ENCODE measurements around the gene GPATCH2L. TPM values are rescaled to one million over a fixed set of nuclear protein-coding genes. Genes with fewer than 3 reads are reported as not detected.

GPATCH2L gene
- total and polyA plus RNA-seq, 2 experiments from 2014 or later, result 19.6 to 94.4 TPM

DNA sequence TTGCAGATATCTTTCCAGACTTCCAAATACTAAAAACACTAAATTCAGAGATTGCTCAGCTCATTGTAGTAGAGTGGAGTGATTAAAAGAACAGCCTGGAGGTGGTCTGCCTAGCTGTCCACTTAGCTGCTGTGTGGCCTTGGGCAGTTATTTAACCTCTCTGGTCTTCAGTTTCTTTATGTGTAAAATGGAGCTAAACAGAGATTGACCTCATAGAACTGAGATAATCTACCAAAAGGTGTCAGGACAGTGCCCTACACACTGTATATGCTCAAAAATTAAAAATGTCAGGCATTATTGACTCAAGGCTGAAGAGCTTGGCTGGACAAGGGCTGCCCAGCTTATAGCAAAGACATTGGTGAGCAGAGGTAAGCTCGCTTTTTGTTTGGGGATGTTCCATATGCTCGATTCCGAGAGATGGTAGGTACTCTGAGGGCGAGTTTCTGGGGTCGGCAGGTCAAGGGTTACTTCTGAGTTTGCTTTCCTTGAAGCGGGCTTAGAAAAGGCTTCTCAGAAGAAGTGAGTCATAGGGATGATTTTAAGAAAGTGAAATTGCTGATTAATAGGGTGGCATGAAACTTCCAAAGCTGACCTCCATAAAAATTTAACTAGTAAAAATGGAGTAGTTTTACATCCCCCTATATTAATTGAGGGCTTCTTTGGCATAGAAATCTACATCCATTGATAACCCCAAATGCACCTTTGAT, 107.5 kb downstream of the GPATCH2L start:
- Mint-ChIP-seq H3K27me3 (ENCODE audit: insufficient read depth, low read depth, poor library complexity) (peaks cover 8% of the 10 kb centered on the region), H3K4me1 (peaks cover 12% of the 10 kb centered on the region), H3K9me3 (no peaks in the 10 kb centered on the region; the same call in 2 of the 3 replicates), H3K4me3 (no peak overlapping the region), H3K36me3 (ENCODE audit: low read depth) (no peaks in the 10 kb centered on the region), H3K27ac (no peak overlapping the region)
- H2AFZ ChIP-seq, result no peak overlapping the region
- no peaks in the 10 kb centered on the region for H3K27me3 ChIP-seq (ENCODE audit: insufficient read depth)
- H3K9me2 ChIP-seq (ENCODE audit: insufficient read depth), result peaks cover 2% of the 10 kb centered on the region; the same call in 1 of the 2 replicates
- no peaks in the 10 kb centered on the region for H3K79me2 ChIP-seq (replicated peaks; ENCODE audit: insufficient read depth)
- H3F3A ChIP-seq (replicated peaks; ENCODE audit: low read depth), result no peaks in the 10 kb centered on the region
- H3K27ac ChIP-seq (ENCODE audit: low read depth), result no peak overlapping the region
- no peak overlapping the region for H3K4me2 ChIP-seq
- H3K4me3 ChIP-seq, result no peak overlapping the region
- peaks cover 13% of the 10 kb centered on the region for H3K4me1 ChIP-seq (ENCODE audit: insufficient read depth)
- DNase-seq (ENCODE audit: low spot score) (no peak), ATAC-seq (no peak)
- H3K36me3 ChIP-seq (ENCODE audit: insufficient read depth), result no peaks in the 10 kb centered on the region
- no peak for TF ChIP-seq NANOG (IDR thresholded peaks at IDR 0.05; ENCODE audit: borderline replicate concordance)
- TF ChIP-seq, protein P1, sequence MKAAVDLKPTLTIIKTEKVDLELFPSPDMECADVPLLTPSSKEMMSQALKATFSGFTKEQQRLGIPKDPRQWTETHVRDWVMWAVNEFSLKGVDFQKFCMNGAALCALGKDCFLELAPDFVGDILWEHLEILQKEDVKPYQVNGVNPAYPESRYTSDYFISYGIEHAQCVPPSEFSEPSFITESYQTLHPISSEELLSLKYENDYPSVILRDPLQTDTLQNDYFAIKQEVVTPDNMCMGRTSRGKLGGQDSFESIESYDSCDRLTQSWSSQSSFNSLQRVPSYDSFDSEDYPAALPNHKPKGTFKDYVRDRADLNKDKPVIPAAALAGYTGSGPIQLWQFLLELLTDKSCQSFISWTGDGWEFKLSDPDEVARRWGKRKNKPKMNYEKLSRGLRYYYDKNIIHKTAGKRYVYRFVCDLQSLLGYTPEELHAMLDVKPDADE (IDR thresholded peaks at IDR 0.05), result no peak
- no peak for TF ChIP-seq JUNB (IDR thresholded peaks at IDR 0.05; ENCODE audit: unreplicated experiment)
- TF ChIP-seq CREB1 (CRISPR knock-in tag; IDR thresholded peaks at IDR 0.05; ENCODE audit: low read depth), result no peak
- TF ChIP-seq, protein P2, sequence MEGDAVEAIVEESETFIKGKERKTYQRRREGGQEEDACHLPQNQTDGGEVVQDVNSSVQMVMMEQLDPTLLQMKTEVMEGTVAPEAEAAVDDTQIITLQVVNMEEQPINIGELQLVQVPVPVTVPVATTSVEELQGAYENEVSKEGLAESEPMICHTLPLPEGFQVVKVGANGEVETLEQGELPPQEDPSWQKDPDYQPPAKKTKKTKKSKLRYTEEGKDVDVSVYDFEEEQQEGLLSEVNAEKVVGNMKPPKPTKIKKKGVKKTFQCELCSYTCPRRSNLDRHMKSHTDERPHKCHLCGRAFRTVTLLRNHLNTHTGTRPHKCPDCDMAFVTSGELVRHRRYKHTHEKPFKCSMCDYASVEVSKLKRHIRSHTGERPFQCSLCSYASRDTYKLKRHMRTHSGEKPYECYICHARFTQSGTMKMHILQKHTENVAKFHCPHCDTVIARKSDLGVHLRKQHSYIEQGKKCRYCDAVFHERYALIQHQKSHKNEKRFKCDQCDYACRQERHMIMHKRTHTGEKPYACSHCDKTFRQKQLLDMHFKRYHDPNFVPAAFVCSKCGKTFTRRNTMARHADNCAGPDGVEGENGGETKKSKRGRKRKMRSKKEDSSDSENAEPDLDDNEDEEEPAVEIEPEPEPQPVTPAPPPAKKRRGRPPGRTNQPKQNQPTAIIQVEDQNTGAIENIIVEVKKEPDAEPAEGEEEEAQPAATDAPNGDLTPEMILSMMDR (conservative IDR thresholded peaks at IDR 0.05; ENCODE audit: low read depth in 2 of 2), result no peak
- TF ChIP-seq, protein P3, sequence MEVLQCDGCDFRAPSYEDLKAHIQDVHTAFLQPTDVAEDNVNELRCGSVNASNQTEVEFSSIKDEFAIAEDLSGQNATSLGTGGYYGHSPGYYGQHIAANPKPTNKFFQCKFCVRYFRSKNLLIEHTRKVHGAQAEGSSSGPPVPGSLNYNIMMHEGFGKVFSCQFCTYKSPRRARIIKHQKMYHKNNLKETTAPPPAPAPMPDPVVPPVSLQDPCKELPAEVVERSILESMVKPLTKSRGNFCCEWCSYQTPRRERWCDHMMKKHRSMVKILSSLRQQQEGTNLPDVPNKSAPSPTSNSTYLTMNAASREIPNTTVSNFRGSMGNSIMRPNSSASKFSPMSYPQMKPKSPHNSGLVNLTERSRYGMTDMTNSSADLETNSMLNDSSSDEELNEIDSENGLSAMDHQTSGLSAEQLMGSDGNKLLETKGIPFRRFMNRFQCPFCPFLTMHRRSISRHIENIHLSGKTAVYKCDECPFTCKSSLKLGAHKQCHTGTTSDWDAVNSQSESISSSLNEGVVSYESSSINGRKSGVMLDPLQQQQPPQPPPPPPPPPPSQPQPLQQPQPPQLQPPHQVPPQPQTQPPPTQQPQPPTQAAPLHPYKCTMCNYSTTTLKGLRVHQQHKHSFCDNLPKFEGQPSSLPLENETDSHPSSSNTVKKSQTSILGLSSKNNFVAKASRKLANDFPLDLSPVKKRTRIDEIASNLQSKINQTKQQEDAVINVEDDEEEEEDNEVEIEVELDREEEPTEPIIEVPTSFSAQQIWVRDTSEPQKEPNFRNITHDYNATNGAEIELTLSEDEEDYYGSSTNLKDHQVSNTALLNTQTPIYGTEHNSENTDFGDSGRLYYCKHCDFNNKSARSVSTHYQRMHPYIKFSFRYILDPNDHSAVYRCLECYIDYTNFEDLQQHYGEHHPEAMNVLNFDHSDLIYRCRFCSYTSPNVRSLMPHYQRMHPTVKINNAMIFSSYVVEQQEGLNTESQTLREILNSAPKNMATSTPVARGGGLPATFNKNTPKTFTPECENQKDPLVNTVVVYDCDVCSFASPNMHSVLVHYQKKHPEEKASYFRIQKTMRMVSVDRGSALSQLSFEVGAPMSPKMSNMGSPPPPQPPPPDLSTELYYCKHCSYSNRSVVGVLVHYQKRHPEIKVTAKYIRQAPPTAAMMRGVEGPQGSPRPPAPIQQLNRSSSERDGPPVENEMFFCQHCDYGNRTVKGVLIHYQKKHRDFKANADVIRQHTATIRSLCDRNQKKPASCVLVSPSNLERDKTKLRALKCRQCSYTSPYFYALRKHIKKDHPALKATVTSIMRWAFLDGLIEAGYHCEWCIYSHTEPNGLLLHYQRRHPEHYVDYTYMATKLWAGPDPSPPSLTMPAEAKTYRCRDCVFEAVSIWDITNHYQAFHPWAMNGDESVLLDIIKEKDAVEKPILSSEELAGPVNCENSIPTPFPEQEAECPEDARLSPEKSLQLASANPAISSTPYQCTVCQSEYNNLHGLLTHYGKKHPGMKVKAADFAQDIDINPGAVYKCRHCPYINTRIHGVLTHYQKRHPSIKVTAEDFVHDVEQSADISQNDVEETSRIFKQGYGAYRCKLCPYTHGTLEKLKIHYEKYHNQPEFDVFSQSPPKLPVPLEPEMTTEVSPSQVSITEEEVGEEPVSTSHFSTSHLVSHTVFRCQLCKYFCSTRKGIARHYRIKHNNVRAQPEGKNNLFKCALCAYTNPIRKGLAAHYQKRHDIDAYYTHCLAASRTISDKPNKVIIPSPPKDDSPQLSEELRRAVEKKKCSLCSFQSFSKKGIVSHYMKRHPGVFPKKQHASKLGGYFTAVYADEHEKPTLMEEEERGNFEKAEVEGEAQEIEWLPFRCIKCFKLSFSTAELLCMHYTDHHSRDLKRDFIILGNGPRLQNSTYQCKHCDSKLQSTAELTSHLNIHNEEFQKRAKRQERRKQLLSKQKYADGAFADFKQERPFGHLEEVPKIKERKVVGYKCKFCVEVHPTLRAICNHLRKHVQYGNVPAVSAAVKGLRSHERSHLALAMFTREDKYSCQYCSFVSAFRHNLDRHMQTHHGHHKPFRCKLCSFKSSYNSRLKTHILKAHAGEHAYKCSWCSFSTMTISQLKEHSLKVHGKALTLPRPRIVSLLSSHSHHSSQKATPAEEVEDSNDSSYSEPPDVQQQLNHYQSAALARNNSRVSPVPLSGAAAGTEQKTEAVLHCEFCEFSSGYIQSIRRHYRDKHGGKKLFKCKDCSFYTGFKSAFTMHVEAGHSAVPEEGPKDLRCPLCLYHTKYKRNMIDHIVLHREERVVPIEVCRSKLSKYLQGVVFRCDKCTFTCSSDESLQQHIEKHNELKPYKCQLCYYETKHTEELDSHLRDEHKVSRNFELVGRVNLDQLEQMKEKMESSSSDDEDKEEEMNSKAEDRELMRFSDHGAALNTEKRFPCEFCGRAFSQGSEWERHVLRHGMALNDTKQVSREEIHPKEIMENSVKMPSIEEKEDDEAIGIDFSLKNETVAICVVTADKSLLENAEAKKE (CRISPR knock-in tag; IDR thresholded peaks at IDR 0.05), result no peak
- TF ChIP-seq ZNF114 (CRISPR knock-in tag; IDR thresholded peaks at IDR 0.05), result no peak
- no peak for TF ChIP-seq EZH2 (IDR thresholded peaks at IDR 0.05; ENCODE audit: low read depth, unreplicated experiment)
- TF ChIP-seq ZNF331 (CRISPR knock-in tag; IDR thresholded peaks at IDR 0.05; ENCODE audit: low read depth), result no peak
- TF ChIP-seq, protein P4, sequence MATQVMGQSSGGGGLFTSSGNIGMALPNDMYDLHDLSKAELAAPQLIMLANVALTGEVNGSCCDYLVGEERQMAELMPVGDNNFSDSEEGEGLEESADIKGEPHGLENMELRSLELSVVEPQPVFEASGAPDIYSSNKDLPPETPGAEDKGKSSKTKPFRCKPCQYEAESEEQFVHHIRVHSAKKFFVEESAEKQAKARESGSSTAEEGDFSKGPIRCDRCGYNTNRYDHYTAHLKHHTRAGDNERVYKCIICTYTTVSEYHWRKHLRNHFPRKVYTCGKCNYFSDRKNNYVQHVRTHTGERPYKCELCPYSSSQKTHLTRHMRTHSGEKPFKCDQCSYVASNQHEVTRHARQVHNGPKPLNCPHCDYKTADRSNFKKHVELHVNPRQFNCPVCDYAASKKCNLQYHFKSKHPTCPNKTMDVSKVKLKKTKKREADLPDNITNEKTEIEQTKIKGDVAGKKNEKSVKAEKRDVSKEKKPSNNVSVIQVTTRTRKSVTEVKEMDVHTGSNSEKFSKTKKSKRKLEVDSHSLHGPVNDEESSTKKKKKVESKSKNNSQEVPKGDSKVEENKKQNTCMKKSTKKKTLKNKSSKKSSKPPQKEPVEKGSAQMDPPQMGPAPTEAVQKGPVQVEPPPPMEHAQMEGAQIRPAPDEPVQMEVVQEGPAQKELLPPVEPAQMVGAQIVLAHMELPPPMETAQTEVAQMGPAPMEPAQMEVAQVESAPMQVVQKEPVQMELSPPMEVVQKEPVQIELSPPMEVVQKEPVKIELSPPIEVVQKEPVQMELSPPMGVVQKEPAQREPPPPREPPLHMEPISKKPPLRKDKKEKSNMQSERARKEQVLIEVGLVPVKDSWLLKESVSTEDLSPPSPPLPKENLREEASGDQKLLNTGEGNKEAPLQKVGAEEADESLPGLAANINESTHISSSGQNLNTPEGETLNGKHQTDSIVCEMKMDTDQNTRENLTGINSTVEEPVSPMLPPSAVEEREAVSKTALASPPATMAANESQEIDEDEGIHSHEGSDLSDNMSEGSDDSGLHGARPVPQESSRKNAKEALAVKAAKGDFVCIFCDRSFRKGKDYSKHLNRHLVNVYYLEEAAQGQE (IDR thresholded peaks at IDR 0.05; ENCODE audit: unreplicated experiment), result no peak
- H4K20me1 ChIP-seq (replicated peaks; ENCODE audit: insufficient read depth), result no peaks in the 10 kb centered on the region

All from GM23338 (cell line).